ENCODE results near the gene RYR2. TPM values are rescaled to one million over a fixed set of nuclear protein-coding genes. Genes with fewer than 3 reads are reported as not detected.

The RYR2 gene
- total and polyA plus RNA-seq, 2 experiments from 2014 or later: 0.50 to 0.95 TPM

GRCh38 chr1:237792149-237792548, 750.2 kb downstream of the RYR2 start:
- no peaks in the 10 kb centered on the region for H3K27me3 ChIP-seq
- H3K36me3 ChIP-seq (replicated peaks; ENCODE audit: insufficient read depth, low read depth): no peaks in the 10 kb centered on the region
- H2AFZ ChIP-seq: no peak overlapping the region
- no peak overlapping the region for H3K4me3 ChIP-seq
- TF ChIP-seq CTCF (IDR thresholded peaks at IDR 0.05; ENCODE audit: poor library complexity) (no peak), EZH2 (IDR thresholded peaks at IDR 0.05; ENCODE audit: borderline replicate concordance) (no peak), EZH2phosphoT487 (IDR thresholded peaks at IDR 0.05; ENCODE audit: low read depth, severe bottlenecking, unreplicated experiment) (no peak)
- H3K79me2 ChIP-seq: no peaks in the 10 kb centered on the region
- no peaks in the 10 kb centered on the region for H4K20me1 ChIP-seq (ENCODE audit: insufficient read depth, poor library complexity, severe bottlenecking)
- no peaks in the 10 kb centered on the region for H3K4me1 ChIP-seq (ENCODE audit: insufficient read depth)
- DNase-seq (ENCODE audit: low spot score): no peak
- no peaks in the 10 kb centered on the region for H3K9me3 ChIP-seq (ENCODE audit: low read depth)
- H3K9me2 ChIP-seq (replicated peaks; ENCODE audit: insufficient read depth): no peaks in the 10 kb centered on the region
- 90% methylated on average over 6 of the region's 7 CpGs for WGBS (ENCODE audit: low lambda C conversion rate, missing lambda C conversion rate)
- H3K4me2 ChIP-seq: no peak overlapping the region
- no peak overlapping the region for H3K27ac ChIP-seq

GRCh38 chr1:237792726-237793125, 750.7 kb downstream of the RYR2 start:
- Histone ChIP-seq H3K4me3 (no peak overlapping the region), H3K27ac (no peak overlapping the region), H2AFZ (no peak overlapping the region), H3K36me3 (replicated peaks; ENCODE audit: insufficient read depth, low read depth) (no peaks in the 10 kb centered on the region), H3K79me2 (no peaks in the 10 kb centered on the region), H3K4me2 (no peak overlapping the region), H3K9me3 (ENCODE audit: low read depth) (no peaks in the 10 kb centered on the region), H3K9me2 (replicated peaks; ENCODE audit: insufficient read depth) (no peaks in the 10 kb centered on the region), H3K4me1 (ENCODE audit: insufficient read depth) (no peaks in the 10 kb centered on the region), H3K27me3 (no peaks in the 10 kb centered on the region), H4K20me1 (ENCODE audit: insufficient read depth, poor library complexity, severe bottlenecking) (no peaks in the 10 kb centered on the region)
- no peak for DNase-seq (ENCODE audit: low spot score)
- TF ChIP-seq CTCF (IDR thresholded peaks at IDR 0.05; ENCODE audit: poor library complexity) (no peak), EZH2phosphoT487 (IDR thresholded peaks at IDR 0.05; ENCODE audit: low read depth, severe bottlenecking, unreplicated experiment) (no peak), EZH2 (IDR thresholded peaks at IDR 0.05; ENCODE audit: borderline replicate concordance) (no peak)
- 100% methylated on average over 1 of the region's 1 CpG for WGBS (ENCODE audit: low lambda C conversion rate, missing lambda C conversion rate)

- Histone ChIP-seq H3K9me3 (ENCODE audit: low read depth) (no peaks in the 10 kb centered on the region), H3K4me1 (ENCODE audit: insufficient read depth) (no peaks in the 10 kb centered on the region), H3K9me2 (replicated peaks; ENCODE audit: insufficient read depth) (no peaks in the 10 kb centered on the region), H3K79me2 (no peaks in the 10 kb centered on the region), H3K4me3 (no peak overlapping the region), H4K20me1 (ENCODE audit: insufficient read depth, poor library complexity, severe bottlenecking) (no peaks in the 10 kb centered on the region), H3K27ac (no peak overlapping the region), H3K4me2 (no peak overlapping the region), H3K36me3 (replicated peaks; ENCODE audit: insufficient read depth, low read depth) (no peaks in the 10 kb centered on the region), H2AFZ (no peak overlapping the region), H3K27me3 (no peaks in the 10 kb centered on the region)
- DNase-seq (ENCODE audit: low spot score): peak; percentile 15
- WGBS (ENCODE audit: low lambda C conversion rate, missing lambda C conversion rate): 56% methylated on average over 3 of the region's 3 CpGs
- TF ChIP-seq CTCF (IDR thresholded peaks at IDR 0.05; ENCODE audit: poor library complexity) (no peak), EZH2 (IDR thresholded peaks at IDR 0.05; ENCODE audit: borderline replicate concordance) (no peak), EZH2phosphoT487 (IDR thresholded peaks at IDR 0.05; ENCODE audit: low read depth, severe bottlenecking, unreplicated experiment) (no peak)
Measured at GRCh38 chr1:237794071-237794470, 752.1 kb downstream of the RYR2 start.

- no peak for TF ChIP-seq CTCF (IDR thresholded peaks at IDR 0.05; ENCODE audit: poor library complexity)
- TF ChIP-seq EZH2phosphoT487 (IDR thresholded peaks at IDR 0.05; ENCODE audit: low read depth, severe bottlenecking, unreplicated experiment): no peak
- no peak for TF ChIP-seq EZH2 (IDR thresholded peaks at IDR 0.05; ENCODE audit: borderline replicate concordance)
- no peaks in the 10 kb centered on the region for H3K9me3 ChIP-seq (ENCODE audit: low read depth)
- H3K4me1 ChIP-seq (ENCODE audit: insufficient read depth): no peaks in the 10 kb centered on the region
- no peaks in the 10 kb centered on the region for H4K20me1 ChIP-seq (ENCODE audit: insufficient read depth, poor library complexity, severe bottlenecking)
- no peak overlapping the region for H3K4me2 ChIP-seq
- H3K36me3 ChIP-seq (replicated peaks; ENCODE audit: insufficient read depth, low read depth): no peaks in the 10 kb centered on the region
- H3K27ac ChIP-seq: no peak overlapping the region
- no peak overlapping the region for H2AFZ ChIP-seq
- no peaks in the 10 kb centered on the region for H3K27me3 ChIP-seq
- WGBS (ENCODE audit: low lambda C conversion rate, missing lambda C conversion rate): over 99% methylated on average over 11 of the region's 13 CpGs
- H3K9me2 ChIP-seq (replicated peaks; ENCODE audit: insufficient read depth): no peaks in the 10 kb centered on the region
- DNase-seq (ENCODE audit: low spot score): no peak
- H3K79me2 ChIP-seq: no peaks in the 10 kb centered on the region
- H3K4me3 ChIP-seq: no peak overlapping the region
Measured at GRCh38 chr1:237795558-237795957, 753.6 kb downstream of the RYR2 start.

Measured in hepatocyte (in vitro differentiated cells).